K562 (cell line): ENCODE data around the gene ARID3A. TPM values are rescaled to one million over a fixed set of nuclear protein-coding genes. Genes with fewer than 3 reads are reported as not detected.

Experiments used
- ARID3A ChIP-seq: IDR thresholded peaks from 2 replicates; pipeline ENCODE4 v1.6.1; 2012; ENCODE audit warnings: low read depth, low read length, improper control_type of control experiment, borderline replicate concordance
- BRCA1 ChIP-seq, 2 experiments: fragments of 450-650 bp in 1 of 2; sonication (generic) in 1 of 2; formaldehyde crosslinking in 1 of 2; IDR thresholded peaks; 2 replicates each; pipeline versions ENCODE4 v1.5.0 to v1.6.1; 2017 to 2020; ENCODE audit warnings: mild to moderate bottlenecking in 1 of 2, missing genetic modification reagents in 1 of 2
- BRD4 ChIP-seq: fragments of 200-600 bp; sonication (generic); IDR thresholded peaks from 2 replicates; pipeline ENCODE4 v1.6.1; 2017; ENCODE audit warnings: inconsistent platforms
- CBFA2T2 ChIP-seq: fragments of 450-650 bp; conservative IDR thresholded peaks from 2 replicates; pipeline ENCODE4 v1.6.1; 2017; ENCODE audit warnings: mild to moderate bottlenecking
- CREM ChIP-seq: IDR thresholded peaks from 2 replicates; pipeline ENCODE4 v1.6.1; 2014; ENCODE audit warnings: antibody characterized with exemption, low read depth
- CTCFL ChIP-seq: IDR thresholded peaks from 2 replicates; pipeline ENCODE4 v1.6.1; 2011; ENCODE audit warnings: borderline replicate concordance, low read depth, mild to moderate bottlenecking, moderate library complexity, low read length; ENCODE audit not compliant: insufficient read depth, poor library complexity, severe bottlenecking
- E2F6 ChIP-seq, 2 experiments: IDR thresholded peaks; 2 replicates each; pipeline ENCODE4 v1.6.1; 2011; ENCODE audit warnings: borderline replicate concordance in 1 of 2, control low read depth in 1 of 2, low read depth in 1 of 2, low read length in 1 of 2, mild to moderate bottlenecking in 1 of 2, mixed read lengths in 1 of 2, moderate library complexity in 1 of 2; ENCODE audit not compliant: insufficient read depth in 1 of 2, insufficient read length in 1 of 2, poor library complexity in 1 of 2, severe bottlenecking in 1 of 2; ENCODE audit errors: extremely low read depth in 1 of 2
- ELF4 ChIP-seq: fragments of 450-650 bp; formaldehyde crosslinking; IDR thresholded peaks from 2 replicates; pipeline ENCODE4 v1.4.0; 2022; ENCODE audit warnings: missing genetic modification characterization
- ETV1 ChIP-seq: fragments of 450-650 bp; conservative IDR thresholded peaks from 2 replicates; pipeline ENCODE4 v1.6.1; 2016; ENCODE audit warnings: missing genetic modification characterization, control low read depth, low read depth, missing compliant biosample characterization
- GTF2F1 ChIP-seq: IDR thresholded peaks from 2 replicates; pipeline ENCODE4 v1.6.1; 2011; ENCODE audit warnings: low read depth, low read length, improper control_type of control experiment
- KAT2B ChIP-seq: IDR thresholded peaks from one replicate; pipeline ENCODE4 v1.6.1; 2012; ENCODE audit warnings: low read depth, mild to moderate bottlenecking, control low read depth, inconsistent platforms, low read length, moderate library complexity
- MAX ChIP-seq: sonication (generic); formaldehyde crosslinking; IDR thresholded peaks from 2 replicates; pipeline ENCODE4 v1.9.0; 2022; ENCODE audit warnings: mild to moderate bottlenecking, missing genetic modification reagents
- MTA3 ChIP-seq: fragments of 450-650 bp; formaldehyde crosslinking; IDR thresholded peaks from 2 replicates; pipeline ENCODE4 v1.6.1; 2017; ENCODE audit warnings: mild to moderate bottlenecking, borderline replicate concordance
- NCOA1 ChIP-seq: fragments of 450-650 bp; IDR thresholded peaks from 2 replicates; pipeline ENCODE4 v1.6.1; 2016; ENCODE audit warnings: low read depth
- NFYB ChIP-seq: IDR thresholded peaks from 2 replicates; pipeline ENCODE4 v1.6.1; 2011; ENCODE audit warnings: mild to moderate bottlenecking, moderate library complexity; ENCODE audit not compliant: insufficient read length; ENCODE audit errors: extremely low read depth
- PHB ChIP-seq: fragments of 250-450 bp; sonication (Bioruptor Pico); IDR thresholded peaks from 2 replicates; pipeline ENCODE4 v1.5.0; 2021
- PTRF ChIP-seq: fragments of 450-650 bp; IDR thresholded peaks from 2 replicates; pipeline ENCODE4 v1.6.1; 2016; ENCODE audit warnings: mild to moderate bottlenecking, missing genetic modification characterization, missing compliant biosample characterization
- RBBP5 ChIP-seq: fragments of 200-600 bp; sonication (generic); IDR thresholded peaks from 2 replicates; pipeline ENCODE4 v1.6.1; 2012; ENCODE audit warnings: borderline replicate concordance, mild to moderate bottlenecking, low read length, control low read depth, inconsistent platforms; ENCODE audit not compliant: insufficient read depth, poor library complexity, severe bottlenecking
- RFX1 ChIP-seq: fragments of 450-650 bp; IDR thresholded peaks from 2 replicates; pipeline ENCODE4 v1.6.1; 2016; ENCODE audit warnings: mild to moderate bottlenecking, moderate library complexity
- SMARCB1 ChIP-seq: IDR thresholded peaks from 2 replicates; pipeline ENCODE4 v1.6.1; 2011; ENCODE audit warnings: improper control_type of control experiment, low read depth; ENCODE audit not compliant: insufficient read length
- ZNF124 ChIP-seq: sonication (generic); formaldehyde crosslinking; IDR thresholded peaks from 2 replicates; pipeline ENCODE4 v1.8.1; 2022; ENCODE audit warnings: missing genetic modification reagents
- ZNF217 ChIP-seq: sonication (generic); formaldehyde crosslinking; IDR thresholded peaks from 2 replicates; pipeline ENCODE4 v1.8.0; 2022; ENCODE audit warnings: mild to moderate bottlenecking, missing genetic modification reagents
- ZNF354B ChIP-seq: fragments of 250-450 bp; sonication (Bioruptor Pico); IDR thresholded peaks from 2 replicates; pipeline ENCODE4 v1.4.0; 2020
- ZNF408 ChIP-seq: fragments of 250-450 bp; sonication (Bioruptor Pico); IDR thresholded peaks from 2 replicates; pipeline ENCODE4 v1.4.0; 2020; ENCODE audit warnings: low read depth, mild to moderate bottlenecking, moderate library complexity
- ZZZ3 ChIP-seq: fragments of 450-650 bp; IDR thresholded peaks from 2 replicates; pipeline ENCODE4 v1.6.1; 2016; ENCODE audit warnings: antibody characterized with exemption, mild to moderate bottlenecking, moderate library complexity
- polyA plus RNA-seq, 8 experiments: library from polyadenylated mRNA; depleted of rRNA in 4 of 8; stranded (reverse) in 5 of 8; unstranded in 3 of 8; fragments of >200 nt; fragmentation: Nextera tagmentation in 2 of 8; fragmentation: Illumina TruSeq in 1 of 8; extraction: Ambion mirVana in 2 of 8; extraction: Trizol in 1 of 8; gene quantifications; 2 replicates each; pipeline versions ENCODE4 v1.2.1 to v1.2.3, GENCODE V29; 2011 to 2014; ENCODE audit warnings: inconsistent platforms in 1 of 8, missing spikeins in 1 of 8
- total RNA-seq, 7 experiments: library from RNA; depleted of rRNA in 6 of 7; stranded (reverse); fragments of >200 nt in 6 of 7; fragmentation: Illumina TruSeq in 2 of 7; extraction: Trizol in 2 of 7; gene quantifications; 2 replicates each; pipeline versions ENCODE4 v1.2.1 to v1.2.3, GENCODE V29; 2011 to 2021; ENCODE audit warnings: low replicate concordance in 1 of 7

The ARID3A gene
- total and polyA plus RNA-seq, 9 of the 15 experiments (the other 6 are each of a cell fraction or from before 2014, with no cell fraction given), result 1.4 to 118 (median 31.2) TPM

GRCh38 chr19:1001538-1002166 lies 75.8 kb downstream of the ARID3A start (continued):
- TF ChIP-seq ZZZ3, result no peak
- TF ChIP-seq ARID3A, result no peak
- no peak for TF ChIP-seq ZNF354B (CRISPR knock-in tag)
- no peak for TF ChIP-seq RBBP5
- no peak for TF ChIP-seq BRD4
- TF ChIP-seq SMARCB1, result no peak
- TF ChIP-seq ZNF124, result no peak
- no peak for TF ChIP-seq PHB (CRISPR knock-in tag)
- TF ChIP-seq CTCFL, result peak; percentile 63
- 0 out of 2 replicates have a peak, but pooled peaks have one; percentile 69 for TF ChIP-seq MTA3
- TF ChIP-seq PTRF (tag), result no peak
- TF ChIP-seq E2F6 (IDR thresholded peaks at IDR 0.05; ENCODE audit: borderline replicate concordance in 1 of 2, extremely low read depth in 1 of 2, insufficient read depth in 1 of 2, insufficient read length in 1 of 2, low read depth in 1 of 2, low read length in 1 of 2, poor library complexity in 1 of 2, severe bottlenecking in 1 of 2), result no peak
- TF ChIP-seq ETV1 (tag), result no peak
- TF ChIP-seq BRCA1 (IDR thresholded peaks at IDR 0.05), result no peak
- TF ChIP-seq BRCA1 (CRISPR knock-in tag; IDR thresholded peaks at IDR 0.05), result no peak
- TF ChIP-seq NCOA1, result no peak
- TF ChIP-seq NFYB, result no peak
- no peak for TF ChIP-seq RFX1
- no peak for TF ChIP-seq ELF4 (CRISPR knock-in tag)
- TF ChIP-seq CREM, result 0 out of 2 replicates have a peak, but pooled peaks have one; percentile 6
- no peak for TF ChIP-seq ZNF408 (CRISPR knock-in tag)
- no peak for TF ChIP-seq MAX
- no peak for TF ChIP-seq KAT2B
- TF ChIP-seq CBFA2T2, result 0 out of 2 replicates have a peak, but pooled peaks have one; percentile 2
- no peak for TF ChIP-seq GTF2F1
- TF ChIP-seq ZNF217 (CRISPR knock-in tag), result no peak
